HFFc6 (cell line): ENCODE data around the gene NF2. TPM values are rescaled to one million over a fixed set of nuclear protein-coding genes. Genes with fewer than 3 reads are reported as not detected.

Experiments
- DNase-seq: peaks from one replicate; pipeline ENCODE4 v3.0.0-alpha.2; 2018
- H3K27ac Mint-ChIP-seq: 2 replicates; pipeline ENCODE4 v1.8.0; 2020; ENCODE audit warnings: mild to moderate bottlenecking, mixed read lengths
- H3K27me3 Mint-ChIP-seq: 2 replicates; pipeline ENCODE4 v1.8.0; 2021; ENCODE audit warnings: mild to moderate bottlenecking, moderate library complexity, mixed read lengths; ENCODE audit not compliant: insufficient read depth
- H3K36me3 Mint-ChIP-seq: 2 replicates; pipeline ENCODE4 v1.8.0; 2021; ENCODE audit warnings: low read depth, mixed read lengths
- H3K4me1 Mint-ChIP-seq: 2 replicates; pipeline ENCODE4 v1.8.0; 2020; ENCODE audit warnings: low read depth, mixed read lengths
- H3K4me3 Mint-ChIP-seq: 2 replicates; pipeline ENCODE4 v1.8.0; 2020; ENCODE audit warnings: mild to moderate bottlenecking, moderate library complexity, mixed read lengths
- H3K9me3 Mint-ChIP-seq: 2 replicates; pipeline ENCODE4 v1.8.0; 2020; ENCODE audit warnings: mild to moderate bottlenecking, mixed read lengths
- total RNA-seq, 6 experiments: library from RNA; stranded (reverse); fragmentation: NEBNext Ultra II Directional; extraction: Animal tissue kit (Norgen Biotek cat#: 25700); gene quantifications; 2 replicates in 1 of 6; 3 replicates in 5 of 6; pipeline ENCODE4 v1.2.3, GENCODE V29; 2021
- TF ChIP-seq, protein P1 (sequence below): fragments of 200-600 bp; sonication (generic); IDR thresholded peaks from 2 replicates; pipeline ENCODE4 v1.5.0; 2021; ENCODE audit warnings: antibody characterized with exemption, mild to moderate bottlenecking

The NF2 gene
- total RNA-seq, 6 experiments from 2014 or later = 161 to 184 (median 176) TPM

DNA sequence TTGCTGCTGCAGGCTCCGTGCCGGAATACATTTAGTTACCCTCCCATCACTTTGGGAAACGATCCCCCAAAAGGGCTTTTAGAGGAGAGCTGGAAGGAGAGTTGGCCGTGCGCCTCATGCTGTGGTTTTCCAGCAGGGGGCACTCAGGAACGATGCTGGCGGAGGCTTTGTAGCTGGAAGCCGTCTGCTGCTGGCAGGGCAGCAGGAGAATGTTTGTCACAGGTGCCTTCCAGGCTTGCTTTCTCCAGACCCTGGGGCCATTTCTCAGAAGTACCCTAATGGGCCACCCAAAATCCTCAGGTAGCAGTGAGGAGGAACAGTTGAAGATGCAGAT is 86.4 kb downstream of the NF2 start:
- no peaks in the 10 kb centered on the region; the same call in 1 of the 2 replicates for H3K36me3 Mint-ChIP-seq
- H3K9me3 Mint-ChIP-seq = no peaks in the 10 kb centered on the region
- H3K27me3 Mint-ChIP-seq = no peaks in the 10 kb centered on the region; the same call in 1 of the 2 replicates
- peaks cover 17% of the 10 kb centered on the region for H3K4me1 Mint-ChIP-seq
- no peak overlapping the region for H3K4me3 Mint-ChIP-seq
- TF ChIP-seq, protein P1, sequence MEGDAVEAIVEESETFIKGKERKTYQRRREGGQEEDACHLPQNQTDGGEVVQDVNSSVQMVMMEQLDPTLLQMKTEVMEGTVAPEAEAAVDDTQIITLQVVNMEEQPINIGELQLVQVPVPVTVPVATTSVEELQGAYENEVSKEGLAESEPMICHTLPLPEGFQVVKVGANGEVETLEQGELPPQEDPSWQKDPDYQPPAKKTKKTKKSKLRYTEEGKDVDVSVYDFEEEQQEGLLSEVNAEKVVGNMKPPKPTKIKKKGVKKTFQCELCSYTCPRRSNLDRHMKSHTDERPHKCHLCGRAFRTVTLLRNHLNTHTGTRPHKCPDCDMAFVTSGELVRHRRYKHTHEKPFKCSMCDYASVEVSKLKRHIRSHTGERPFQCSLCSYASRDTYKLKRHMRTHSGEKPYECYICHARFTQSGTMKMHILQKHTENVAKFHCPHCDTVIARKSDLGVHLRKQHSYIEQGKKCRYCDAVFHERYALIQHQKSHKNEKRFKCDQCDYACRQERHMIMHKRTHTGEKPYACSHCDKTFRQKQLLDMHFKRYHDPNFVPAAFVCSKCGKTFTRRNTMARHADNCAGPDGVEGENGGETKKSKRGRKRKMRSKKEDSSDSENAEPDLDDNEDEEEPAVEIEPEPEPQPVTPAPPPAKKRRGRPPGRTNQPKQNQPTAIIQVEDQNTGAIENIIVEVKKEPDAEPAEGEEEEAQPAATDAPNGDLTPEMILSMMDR = peak; percentile 82
- H3K27ac Mint-ChIP-seq = peak overlapping the region; percentile 17; the same call in 1 of the 2 replicates
- peak; percentile 27 for DNase-seq

DNA sequence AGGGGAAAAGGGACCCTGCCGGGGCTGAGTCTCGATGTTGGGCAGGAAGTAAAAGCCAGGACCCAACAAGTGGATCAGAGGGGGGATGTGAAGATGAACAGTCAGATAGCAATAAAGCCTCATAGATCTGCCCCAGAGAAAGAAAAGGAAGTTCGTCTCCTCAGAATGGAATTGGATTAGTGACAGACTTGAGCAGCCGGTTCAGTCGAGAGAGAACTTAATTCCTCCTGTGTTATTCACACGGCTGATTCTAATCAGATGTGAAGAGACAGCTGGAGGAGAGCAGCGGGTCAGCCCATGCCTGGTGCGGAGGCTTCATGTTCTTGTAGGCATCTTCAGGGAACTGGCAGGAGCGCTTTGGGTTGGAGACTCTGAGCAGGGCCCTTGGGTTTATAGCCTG is 87.0 kb downstream of the NF2 start:
- Mint-ChIP-seq H3K27me3 (peaks cover under 1% of the 10 kb centered on the region; the same call in 1 of the 2 replicates), H3K9me3 (no peaks in the 10 kb centered on the region), H3K4me3 (no peak overlapping the region), H3K4me1 (peaks cover 17% of the 10 kb centered on the region), H3K36me3 (no peaks in the 10 kb centered on the region; the same call in 1 of the 2 replicates), H3K27ac (no peak overlapping the region; the same call in 1 of the 2 replicates)
- TF ChIP-seq, protein P1 = no peak
- DNase-seq = no peak

DNA sequence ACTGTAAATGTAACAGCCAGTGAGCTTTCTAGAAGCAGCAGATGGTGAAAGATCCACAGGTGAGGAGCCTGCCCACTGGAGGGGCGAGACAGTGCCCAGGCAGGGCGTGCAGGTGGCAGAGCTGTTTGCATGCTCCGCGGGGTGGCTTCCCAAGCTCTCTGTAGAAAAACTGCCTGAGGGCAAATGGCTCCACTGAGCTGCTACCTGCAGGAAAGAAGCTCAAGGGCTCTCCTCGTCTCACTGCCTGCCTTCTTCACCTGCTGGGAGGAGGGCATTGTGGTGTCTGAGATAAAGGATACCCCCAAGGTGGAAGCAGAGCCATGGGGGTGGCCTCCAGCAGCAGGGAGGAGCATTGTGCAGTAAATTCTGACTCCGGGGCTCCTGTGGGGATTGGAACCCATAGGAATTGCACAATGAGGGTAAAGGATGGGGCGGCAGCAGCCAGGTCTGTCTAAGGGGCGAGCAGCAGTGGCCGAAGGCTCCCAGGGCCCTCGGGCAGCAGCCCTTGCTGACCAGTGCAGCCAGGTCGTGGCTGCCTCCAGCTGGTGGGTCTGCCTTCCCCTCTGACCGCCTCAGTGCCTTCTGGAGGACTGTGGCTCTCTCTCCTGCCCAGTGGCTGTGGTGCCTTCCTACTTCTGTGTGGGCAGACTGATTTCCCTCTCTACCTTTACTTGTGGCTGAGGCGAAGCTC is 88.3 kb downstream of the NF2 start:
- Mint-ChIP-seq H3K27me3 (peaks cover 7% of the 10 kb centered on the region), H3K4me1 (peaks cover 17% of the 10 kb centered on the region), H3K27ac (no peak overlapping the region), H3K4me3 (no peak overlapping the region), H3K9me3 (no peaks in the 10 kb centered on the region), H3K36me3 (no peaks in the 10 kb centered on the region; the same call in 1 of the 2 replicates)
- no peak for DNase-seq
- TF ChIP-seq, protein P1 = no peak

DNA sequence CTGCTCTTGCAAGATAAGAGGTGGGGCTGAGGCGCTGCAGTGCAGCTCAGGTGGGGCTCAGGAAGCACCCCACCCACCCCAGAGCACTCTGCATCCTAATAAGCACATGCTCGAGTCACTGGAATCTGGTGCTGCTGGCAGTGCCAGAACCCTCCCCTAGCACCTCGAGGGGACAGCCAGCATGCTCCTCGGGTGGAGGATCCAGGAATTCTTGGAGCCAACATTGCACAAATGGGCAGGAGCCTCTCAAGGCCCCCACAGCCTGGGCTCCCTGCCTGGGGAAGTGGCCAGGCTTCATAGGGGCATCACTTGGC is 88.9 kb downstream of the NF2 start:
- no peak overlapping the region for H3K27ac Mint-ChIP-seq
- no peaks in the 10 kb centered on the region for H3K9me3 Mint-ChIP-seq
- H3K36me3 Mint-ChIP-seq = no peaks in the 10 kb centered on the region; the same call in 1 of the 2 replicates
- no peak for DNase-seq
- H3K4me3 Mint-ChIP-seq = no peak overlapping the region
- TF ChIP-seq, protein P1 = no peak
- H3K4me1 Mint-ChIP-seq = peaks cover 17% of the 10 kb centered on the region
- H3K27me3 Mint-ChIP-seq = peaks cover 7% of the 10 kb centered on the region

DNA sequence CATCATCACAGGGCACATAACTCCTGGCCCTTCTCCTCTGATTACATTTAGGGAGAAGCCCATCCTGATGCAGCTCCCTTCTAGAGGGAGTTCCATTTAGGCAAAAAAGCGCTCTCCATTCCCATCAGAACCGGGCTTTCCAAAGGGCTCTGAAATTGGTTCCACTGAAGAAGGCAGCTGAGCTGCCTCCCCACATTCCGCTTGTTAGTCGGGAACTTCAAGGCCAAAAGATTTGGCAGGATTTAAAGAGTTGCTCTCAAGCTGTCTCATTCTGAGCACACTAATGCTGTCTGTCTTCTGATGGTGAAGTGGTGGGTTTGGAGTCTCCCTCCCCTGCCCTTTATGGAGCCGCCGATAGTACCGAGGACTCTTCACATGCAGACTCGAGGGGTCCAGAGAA is 89.7 kb downstream of the NF2 start:
- Mint-ChIP-seq H3K27me3 (peaks cover 7% of the 10 kb centered on the region), H3K4me1 (peaks cover 17% of the 10 kb centered on the region), H3K27ac (no peak overlapping the region), H3K9me3 (no peaks in the 10 kb centered on the region), H3K36me3 (no peaks in the 10 kb centered on the region; the same call in 1 of the 2 replicates), H3K4me3 (no peak overlapping the region)
- TF ChIP-seq, protein P1 = no peak
- DNase-seq = no peak
